Kasumi-1 (cell line): ENCODE data around the gene DAB1.
"Not testable (repeated sequence)": the region's sequence is repeated elsewhere in the genome, so short reads cannot be mapped to it uniquely, and the experiment has no call there.

Experiments
- DNase-seq, 2 experiments: peaks; one replicate each; lab custom pipeline; 2025; lab: John Stamatoyannopoulos, UW

DAB1 gene

DNA sequence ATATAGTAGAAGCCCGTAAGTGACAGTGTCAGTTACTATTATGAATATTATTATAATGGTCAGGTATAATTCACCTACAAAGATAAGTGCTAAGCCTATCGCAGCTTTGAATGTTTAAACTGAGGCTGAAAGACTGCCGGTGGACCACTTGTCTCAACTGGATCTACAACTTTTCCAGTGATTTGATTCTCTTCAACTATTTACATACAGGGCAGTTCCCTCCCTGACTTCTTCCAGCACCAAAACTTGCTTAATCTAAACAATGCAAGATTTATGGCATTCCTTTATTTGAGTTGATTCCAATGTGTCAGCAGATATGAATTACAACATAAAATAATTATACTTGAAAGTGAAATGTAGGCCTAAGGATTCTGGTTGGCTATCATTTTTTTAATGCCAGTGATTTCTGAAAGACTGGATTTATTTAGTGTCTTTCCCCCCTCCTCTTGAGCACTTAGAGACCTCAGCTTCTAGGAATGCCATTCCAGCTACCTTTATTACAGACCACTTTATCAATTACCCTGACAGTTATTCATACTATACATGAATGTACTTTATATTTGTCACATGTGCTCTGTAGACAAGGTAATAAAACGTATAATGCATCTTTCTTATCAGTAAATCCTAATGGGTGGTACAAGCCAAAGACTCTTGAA is 304.8 kb downstream of the DAB1 start:
- no peak for DNase-seq

DNA sequence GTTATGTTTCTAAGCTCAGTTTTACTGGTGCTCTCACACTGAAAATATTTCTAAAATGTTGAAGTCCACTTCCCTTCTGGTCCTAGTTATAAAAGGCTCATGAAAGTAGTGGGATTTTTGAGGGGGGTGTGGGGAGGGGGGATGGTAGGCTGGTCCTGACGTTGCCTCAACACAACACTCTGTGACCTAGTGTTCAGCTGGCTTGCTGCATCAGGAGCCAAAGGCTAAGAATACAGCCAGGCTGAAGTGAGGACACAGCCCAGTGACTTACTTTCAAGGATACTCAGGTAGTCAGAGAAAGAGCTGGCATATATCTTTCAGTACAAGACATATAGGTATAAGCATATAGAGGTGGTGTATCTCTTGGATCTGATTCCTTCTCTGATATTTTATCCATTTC is 306.1 kb downstream of the DAB1 start:
- DNase-seq = no peak

DNA sequence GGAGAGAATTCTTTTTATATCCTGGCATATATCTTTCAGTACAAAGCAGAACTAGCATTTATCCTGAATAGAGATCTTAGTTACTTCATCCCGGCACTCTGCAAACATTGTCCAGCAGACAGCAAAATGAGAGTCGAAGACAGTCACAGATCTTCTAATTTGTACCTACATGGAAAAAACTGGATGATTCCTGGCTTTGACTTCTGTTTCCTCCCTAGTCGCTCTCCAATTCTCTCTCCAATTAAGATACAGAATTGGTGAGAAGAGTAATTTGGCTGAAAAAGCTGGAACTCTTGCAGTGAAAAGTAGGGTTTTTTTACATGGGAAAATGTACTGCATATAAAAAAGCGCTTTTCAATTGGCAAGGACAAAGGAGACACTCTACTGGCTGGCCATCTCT is 307.0 kb downstream of the DAB1 start:
- no peak for DNase-seq

DNA sequence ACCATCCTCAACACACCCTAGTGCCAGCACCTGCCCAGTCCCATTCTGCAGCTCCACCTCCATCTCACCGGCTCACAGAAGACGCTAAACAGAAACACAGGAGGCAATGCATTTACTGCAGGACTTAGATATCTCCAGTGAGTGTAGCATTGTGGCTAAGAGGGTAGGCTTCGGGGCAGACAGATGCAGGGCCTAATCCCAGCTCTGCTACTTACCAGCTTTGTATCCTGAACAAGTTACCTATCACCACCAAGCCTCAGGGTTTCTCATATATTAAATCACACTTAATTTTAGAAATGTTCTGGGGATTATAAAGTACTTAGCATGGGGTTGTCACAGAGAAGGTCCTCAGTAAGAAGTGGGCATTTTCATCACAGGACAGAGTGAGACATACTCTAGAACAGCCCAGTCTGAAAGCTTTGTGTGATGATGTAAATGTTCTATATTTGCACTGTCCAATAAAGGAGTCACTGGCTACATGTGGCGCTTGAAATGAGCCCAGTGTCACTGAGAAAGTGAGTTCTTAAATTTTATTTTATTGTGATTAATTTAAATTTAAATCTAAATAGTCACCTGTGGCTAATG is 308.7 kb downstream of the DAB1 start:
- DNase-seq = no peak

DNA sequence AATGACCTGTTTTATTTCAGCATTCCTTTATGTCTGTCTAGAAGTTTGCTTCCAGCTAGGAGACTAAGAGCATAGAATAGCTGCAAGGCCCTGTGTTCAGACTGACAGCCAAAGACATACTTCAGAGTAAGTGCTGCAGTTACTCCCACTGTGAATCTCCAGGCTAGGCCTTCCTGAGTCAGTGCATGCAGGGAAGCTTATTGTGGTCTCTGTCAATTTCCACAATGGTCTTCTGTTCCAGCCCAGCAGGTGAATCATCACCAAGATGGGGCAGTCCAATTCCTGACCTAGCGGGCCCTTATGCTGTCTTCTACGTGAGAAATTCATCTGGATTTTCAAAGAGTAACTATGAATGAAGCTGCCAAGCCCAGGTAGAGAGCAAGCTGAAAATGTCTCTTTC is 311.7 kb downstream of the DAB1 start:
- DNase-seq = no peak

DNA sequence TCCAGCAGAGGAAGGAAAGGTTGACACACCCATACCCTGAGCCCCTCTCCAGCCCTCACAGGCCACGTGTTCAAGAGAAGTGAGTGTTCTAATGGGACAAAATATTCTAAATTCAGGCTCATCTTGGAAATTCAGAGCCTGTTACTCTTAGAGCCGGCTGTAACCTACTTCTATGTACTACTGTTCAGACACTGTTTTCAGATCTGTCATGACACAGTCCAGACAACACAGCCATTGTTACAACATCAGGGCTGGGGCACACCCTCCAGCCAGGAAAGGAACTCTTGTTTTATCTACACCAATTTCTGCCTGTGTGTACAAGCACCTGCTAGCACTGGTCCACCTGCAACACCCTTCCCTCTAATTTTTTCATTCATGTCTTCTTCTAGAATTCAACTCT is 312.7 kb downstream of the DAB1 start:
- DNase-seq = no peak

DNA sequence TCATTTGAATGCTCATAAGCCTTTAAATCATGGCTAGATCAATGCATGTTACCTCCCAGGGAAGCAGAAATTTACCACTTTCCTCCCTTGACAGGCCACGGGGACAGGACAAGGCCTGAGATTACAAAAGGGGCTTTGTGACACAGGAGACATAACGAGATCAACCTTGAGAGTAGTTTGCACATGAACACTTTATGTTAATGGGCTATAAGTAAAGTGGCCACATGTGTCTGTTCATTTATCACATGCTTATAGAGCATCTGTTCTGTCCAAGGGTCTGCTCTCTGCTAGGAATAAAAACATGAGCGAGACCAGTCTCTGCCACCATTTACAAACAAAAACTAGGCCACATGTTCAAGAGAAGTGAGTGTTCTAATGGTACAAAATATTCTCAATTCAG is 314.0 kb downstream of the DAB1 start:
- no peak for DNase-seq

DNA sequence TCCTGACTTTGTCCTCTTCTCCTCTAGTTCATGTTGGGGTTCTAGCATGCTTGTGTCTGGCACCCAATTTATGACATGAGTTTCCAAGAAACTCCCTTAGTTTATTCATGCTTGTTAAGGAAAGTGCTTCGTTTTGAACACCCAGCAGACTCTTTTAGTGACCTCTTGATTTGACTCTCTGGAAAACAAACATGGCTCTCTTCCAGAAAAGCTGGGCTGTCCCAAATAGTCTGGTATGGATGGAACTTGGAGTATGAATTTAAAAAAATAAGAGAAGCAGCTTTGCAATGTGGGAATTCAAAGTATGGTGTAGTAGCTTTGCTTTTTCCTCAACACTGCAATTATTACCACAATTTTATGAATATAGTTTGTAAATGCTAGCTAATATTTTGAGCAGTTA is 314.6 kb downstream of the DAB1 start:
- DNase-seq = no peak

DNA sequence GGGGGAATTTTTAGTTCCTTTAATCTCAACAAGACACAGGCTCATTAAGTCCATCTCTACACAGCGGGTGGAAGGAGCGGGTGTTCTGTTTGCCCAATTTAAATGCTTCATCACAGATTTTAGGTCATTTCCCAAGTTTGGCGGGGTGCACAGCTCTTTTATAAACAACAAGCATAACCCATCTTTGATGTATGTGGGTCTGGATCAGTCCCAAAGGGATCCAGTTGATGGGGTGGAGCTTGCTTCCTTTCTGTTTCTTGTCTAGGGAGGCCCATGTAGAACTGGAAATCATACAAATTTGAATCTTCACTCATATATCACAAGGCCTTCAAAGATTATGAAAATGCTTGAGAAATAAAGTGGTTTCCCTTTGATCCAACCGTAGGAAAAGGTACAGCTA is 317.6 kb downstream of the DAB1 start:
- DNase-seq = no peak

DNA sequence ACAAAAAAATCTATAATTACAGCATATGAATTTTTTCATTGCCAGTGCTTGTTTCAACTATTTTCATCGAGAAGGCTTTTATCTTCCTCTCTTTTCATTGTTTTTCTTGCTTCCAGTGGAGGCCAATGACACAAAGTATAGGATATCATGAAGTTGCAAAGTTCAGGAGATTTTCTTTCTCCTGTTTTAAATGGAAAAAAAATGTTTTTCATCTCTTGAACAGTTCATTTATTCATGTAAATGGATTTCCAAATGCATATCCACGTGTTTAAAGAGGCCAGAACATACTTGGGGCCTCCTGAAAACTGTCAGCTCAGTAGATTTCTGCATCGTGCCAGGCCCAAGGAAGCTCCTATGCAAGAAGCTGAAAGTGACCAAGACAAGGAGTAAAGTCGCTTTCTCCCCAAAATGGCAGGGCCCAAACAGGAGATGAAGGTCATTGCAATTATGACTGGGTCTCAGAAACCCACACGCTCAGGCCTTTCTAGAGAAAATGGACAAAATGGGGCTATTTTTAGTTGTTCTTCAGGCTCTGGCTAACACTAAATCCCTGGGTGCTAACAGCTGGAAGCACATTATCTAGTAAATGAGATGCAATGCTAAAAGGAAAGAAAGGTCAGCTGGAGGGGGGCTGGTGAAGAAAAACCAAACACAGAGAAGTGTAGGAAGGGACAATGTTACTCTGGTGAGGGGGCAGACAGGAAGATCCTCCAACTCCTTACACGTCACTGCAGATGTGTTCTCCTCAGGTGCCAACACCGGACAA is 321.1 kb downstream of the DAB1 start:
- no peak for DNase-seq

DNA sequence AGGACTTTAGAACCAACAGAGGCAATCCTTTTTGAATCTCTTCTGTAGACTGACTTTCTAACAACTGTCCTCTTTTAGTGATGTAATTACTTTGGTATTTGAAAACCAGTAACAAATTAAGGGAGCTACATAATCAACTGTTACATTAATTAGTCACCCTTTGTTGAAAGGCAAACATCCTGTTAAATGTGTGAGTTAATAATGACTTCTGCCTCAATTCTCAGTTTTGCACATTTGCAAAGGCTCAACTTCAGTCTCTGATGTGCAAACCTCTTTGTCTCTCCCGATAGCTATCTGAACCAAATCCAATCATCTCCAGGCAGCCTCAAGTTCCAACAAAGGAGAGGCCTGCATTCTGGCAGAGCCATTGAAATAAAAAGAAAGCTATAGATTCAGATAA is 322.7 kb downstream of the DAB1 start:
- no peak for DNase-seq

DNA sequence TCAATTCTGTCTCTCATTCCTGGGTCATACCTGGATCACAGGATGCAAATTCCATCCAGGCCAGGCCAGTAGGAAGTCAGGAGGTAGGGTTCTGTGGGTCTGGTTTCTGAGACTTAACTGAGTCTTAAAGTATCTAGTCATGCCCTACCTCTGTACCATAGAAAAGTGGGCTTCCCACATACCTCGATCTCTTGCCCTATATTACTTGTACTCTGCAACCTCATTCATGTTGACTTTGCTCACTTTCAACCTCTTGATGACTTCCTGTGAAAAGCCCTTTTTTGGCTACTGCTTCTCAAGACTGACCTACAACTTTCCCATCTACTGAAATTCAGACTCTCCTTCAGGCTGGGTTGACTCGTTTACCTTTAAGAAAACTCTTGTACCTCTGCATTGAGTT is 329.1 kb downstream of the DAB1 start:
- DNase-seq = no peak

DNA sequence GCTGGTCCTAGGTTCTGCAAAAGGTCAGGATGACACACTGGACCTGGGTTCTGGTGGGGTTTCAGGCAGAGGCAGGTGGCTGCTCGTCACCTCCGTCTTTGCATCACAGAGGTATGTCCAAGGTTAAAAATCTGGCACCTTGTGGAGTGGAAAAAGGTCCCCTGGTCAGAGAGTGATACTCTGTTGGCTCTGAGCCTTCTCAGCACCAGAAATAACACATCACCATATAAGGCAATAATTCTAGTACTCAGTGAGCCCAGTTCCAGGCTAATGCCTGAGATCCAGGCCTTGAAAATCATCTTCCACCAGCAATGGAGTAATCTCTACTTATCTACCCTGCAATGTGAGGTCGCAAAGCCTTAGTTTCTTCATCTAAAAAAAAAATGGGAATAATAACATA is 330.7 kb downstream of the DAB1 start:
- DNase-seq = no peak

DNA sequence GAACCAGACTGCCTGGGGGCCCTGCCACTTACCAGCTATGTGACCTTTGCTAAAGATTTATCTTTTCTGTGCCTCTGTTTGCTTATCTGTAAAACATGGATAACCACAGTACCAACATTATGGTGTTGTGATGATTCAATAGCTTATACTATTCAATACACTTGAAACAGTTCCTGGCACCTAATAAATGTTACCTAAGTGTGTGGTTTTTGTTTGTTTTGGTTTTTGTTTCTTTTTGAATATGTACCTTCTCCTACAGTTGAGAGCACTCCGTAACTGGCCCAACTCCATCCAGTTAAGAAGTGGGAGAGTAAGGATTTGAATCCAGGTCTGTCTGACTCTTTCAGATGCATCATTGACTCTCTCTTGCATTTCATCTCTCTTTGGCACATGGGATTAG is 332.2 kb downstream of the DAB1 start:
- no peak for DNase-seq

DNA sequence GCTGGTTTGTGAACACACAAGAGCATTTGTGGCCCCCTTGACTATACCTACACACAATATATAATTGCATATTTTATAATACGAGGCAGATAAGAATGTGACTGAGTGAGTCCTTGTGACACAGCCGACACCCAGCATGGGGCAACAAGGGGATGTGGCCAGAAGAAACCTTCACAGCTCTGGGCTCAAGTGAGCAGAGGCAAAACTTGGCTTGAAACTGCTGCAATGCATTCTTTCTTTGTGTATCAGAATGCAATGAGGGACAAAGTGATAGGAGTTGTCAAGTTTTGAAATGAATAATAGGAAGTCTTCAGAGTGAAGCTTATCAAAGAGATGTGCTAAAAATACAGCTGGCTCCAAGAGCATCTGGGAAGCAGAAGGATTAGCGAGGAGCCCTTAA is 334.0 kb downstream of the DAB1 start:
- no peak for DNase-seq

DNA sequence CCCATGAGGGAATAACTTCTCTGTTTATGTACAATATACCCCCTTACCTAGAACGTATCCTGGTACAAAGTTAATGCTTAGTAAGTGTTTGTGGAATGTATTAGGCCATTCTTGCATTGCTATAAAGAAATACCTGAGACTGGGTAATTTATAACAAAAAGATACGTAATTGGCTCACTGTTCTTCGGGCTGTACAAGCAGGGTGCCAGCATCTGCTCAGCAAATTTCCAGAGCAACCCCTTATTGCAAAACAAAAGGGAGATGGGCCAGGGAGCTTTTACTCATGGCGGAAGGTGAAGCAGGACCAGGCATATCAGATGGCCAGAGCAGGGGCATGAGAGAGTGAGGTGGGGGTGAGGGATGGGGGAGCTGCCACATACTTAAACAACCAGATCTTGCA is 334.6 kb downstream of the DAB1 start:
- DNase-seq = no peak

DNA sequence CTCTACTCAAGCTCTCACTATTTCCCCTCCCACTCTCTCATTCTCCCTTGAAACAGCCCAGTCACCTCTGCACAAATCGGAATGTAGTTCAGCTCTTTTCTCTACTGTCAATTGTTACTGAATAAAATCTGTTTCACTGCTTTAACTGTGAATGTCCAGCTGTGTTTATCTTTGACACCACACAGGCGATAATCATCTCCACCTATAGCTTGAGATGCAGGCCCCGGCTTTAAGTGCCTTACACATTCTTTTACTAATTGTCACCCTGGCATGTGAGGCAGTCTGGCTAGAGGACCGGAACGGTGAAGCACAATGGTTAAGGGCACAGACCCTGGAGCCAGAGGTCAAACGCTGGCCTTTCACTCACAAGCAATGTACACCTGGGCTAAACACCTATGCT is 335.2 kb downstream of the DAB1 start:
- DNase-seq = no peak

DNA sequence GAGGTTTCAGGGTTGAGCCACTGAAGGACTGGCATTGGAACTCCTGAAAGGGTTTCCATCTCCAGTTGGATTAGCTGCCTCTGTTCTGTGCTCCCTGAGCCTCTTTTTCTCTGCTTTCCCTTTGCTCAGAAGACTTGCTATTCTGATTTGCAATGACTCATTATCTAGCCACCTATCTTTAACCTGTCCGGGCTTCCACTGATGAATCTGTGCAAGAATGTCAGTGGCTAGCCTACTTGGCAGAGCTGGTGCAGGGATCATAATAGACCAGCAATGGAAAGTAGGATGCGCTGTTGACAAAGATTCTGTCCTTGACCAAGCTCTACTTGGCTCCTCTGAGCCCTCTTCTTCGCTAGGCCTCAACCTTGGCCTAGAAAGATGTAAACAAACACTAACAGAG is 336.2 kb downstream of the DAB1 start:
- DNase-seq = not testable (repeated sequence)

DNA sequence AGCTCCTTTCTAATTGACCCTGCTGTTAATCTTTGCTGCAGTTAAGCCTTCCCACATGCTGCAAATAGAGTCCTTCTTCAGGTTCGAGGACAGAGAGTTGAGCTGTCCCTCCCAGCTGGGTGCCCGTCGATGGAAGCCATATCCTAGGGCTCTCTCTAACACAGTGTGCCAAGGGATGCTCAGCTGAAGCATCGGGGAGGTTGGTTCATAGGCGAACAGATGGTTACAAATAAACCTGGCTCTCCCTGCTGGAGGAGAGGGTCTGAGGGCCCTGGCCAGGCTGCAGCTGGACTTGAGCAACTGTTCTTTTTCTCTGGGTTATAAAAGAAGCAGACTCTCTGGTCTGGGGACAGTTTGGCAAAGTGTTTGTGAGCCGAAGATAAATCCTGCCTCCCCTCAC is 337.7 kb downstream of the DAB1 start:
- no peak for DNase-seq

DNA sequence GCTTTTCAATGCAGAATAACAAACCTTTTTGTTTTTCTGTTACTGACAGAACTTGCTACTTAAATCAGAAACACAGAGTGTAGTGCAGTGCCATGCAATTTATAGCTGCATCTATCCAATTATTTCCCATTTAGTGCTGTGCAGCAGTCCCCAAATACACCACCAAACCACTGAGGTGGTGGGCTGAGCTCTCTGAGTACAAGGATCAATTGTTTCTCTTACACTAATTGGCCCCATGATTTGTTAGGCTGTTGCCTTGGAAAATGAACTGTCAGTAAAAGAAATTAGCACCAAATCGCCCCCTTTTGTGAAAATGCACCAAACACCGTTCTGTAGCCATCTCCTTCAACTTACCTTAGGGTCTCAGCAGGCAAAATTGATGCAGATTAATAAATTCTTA is 339.2 kb downstream of the DAB1 start:
- no peak for DNase-seq

DNA sequence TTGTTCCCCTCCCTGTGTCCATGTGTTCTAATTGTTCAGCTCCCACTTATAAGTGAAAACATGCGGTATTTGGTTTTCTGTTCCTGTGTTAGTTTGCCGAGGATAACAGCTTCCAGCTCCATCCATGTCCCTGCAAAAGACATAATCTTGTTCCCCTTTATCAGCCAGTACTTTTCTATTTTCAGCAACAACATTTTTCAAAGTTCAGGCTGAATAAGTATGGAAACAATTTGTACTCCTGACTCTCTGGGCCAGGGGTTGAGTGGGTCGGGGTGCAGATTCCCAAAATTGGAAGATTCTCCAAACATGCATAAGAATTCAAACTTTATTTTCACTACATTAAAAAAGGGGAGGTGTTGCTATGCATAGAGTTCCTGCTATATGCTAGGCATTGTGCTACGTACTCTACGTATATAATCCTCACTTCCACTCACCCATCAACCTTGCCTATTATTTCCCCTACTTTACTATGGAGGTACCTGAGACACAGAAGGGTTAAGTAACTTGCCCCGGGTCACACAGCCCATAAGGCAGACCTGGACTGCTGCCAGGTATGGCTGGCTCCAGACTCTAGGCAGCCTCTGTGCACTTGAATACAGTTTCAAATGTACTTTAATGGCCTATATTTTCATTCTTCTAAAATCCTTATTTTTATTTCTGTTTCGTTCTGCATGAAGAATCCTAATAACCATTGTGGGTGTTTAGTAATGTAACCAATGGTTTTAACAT is 341.0 kb downstream of the DAB1 start:
- no peak for DNase-seq

DNA sequence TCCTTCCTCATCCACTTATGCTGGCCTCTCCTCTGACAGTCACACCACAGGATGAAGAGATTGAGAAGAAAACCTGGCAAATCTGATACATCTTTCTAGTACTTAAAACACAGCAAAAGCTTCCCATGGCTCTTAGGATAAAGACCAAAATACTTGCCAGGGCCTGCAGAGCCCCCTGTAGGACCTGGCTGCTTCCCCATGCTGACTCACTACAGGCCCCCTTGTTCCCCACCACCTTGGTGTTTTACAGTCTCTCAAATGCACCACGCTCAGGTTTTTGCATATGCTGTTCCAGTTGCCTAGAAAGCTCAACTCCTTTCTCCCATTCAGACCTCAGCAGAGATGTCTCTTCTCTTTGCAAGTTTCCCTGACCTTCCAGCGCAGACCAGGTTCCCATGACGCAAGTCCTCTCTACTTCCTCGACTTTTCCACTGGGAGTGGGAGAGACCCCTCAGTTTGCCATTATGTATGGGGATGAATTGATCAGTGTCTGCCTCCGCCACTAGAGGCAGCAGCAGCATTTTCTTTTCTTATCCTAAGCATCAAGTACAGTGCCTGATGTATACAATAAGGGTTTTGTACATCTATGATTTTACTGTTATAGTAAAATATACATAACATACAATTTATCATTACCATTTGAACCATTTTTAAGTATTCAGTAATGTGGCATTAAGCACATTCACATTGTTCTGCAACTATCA is 344.3 kb downstream of the DAB1 start:
- peak in 1 of 2 experiments; percentile 1 for DNase-seq
